Keratinocyte (primary cell): ENCODE data around the gene HOOK2. TPM values are rescaled to one million over a fixed set of nuclear protein-coding genes. Genes with fewer than 3 reads are reported as not detected.
A peak's percentile ranks its signal among the peaks of the same experiment; 100 is the strongest.

Experiments used
- DNase-seq: peaks from one replicate; pipeline ENCODE4 v3.0.0-alpha.2; 2011; ENCODE audit warnings: low read depth, missing footprints, low spot score
- FAIRE-seq: peaks from 2 replicates; lab custom pipeline; 2011; peaks lifted over from hg19 to GRCh38; lab: Jason Lieb, UNC
- H2AFZ ChIP-seq: 2 replicates; pipeline ENCODE4 v1.6.0; 2012; ENCODE audit warnings: low read length, control low read depth, inconsistent platforms; ENCODE audit not compliant: control insufficient read depth
- H3K27ac ChIP-seq: 2 replicates; pipeline ENCODE4 v1.5.1; 2011; ENCODE audit warnings: low read length; ENCODE audit not compliant: control insufficient read depth, insufficient read depth
- H3K27me3 ChIP-seq: 3 replicates; pipeline ENCODE4 v1.6.0; 2011; ENCODE audit warnings: low read length; ENCODE audit not compliant: control insufficient read depth, insufficient read depth; ENCODE audit errors: extremely low read depth
- H3K36me3 ChIP-seq, 2 experiments: 2 replicates in 1 of 2; 3 replicates in 1 of 2; pipeline ENCODE4 v1.5.1; 2011; ENCODE audit warnings: low read length in 2 of 2, mild to moderate bottlenecking in 1 of 2; ENCODE audit not compliant: control insufficient read depth in 2 of 2, insufficient read depth in 2 of 2; ENCODE audit errors: extremely low read depth in 1 of 2
- H3K4me1 ChIP-seq: 3 replicates; pipeline ENCODE4 v1.5.1; 2011; ENCODE audit warnings: low read length; ENCODE audit not compliant: control insufficient read depth, insufficient read depth; ENCODE audit errors: extremely low read depth
- H3K4me2 ChIP-seq: 3 replicates; pipeline ENCODE4 v1.6.0; 2011; ENCODE audit warnings: low read depth, low read length; ENCODE audit not compliant: control insufficient read depth, insufficient read depth; ENCODE audit errors: extremely low read depth
- H3K4me3 ChIP-seq, 3 experiments: fragments of 200-600 bp in 1 of 3; sonication (generic) in 1 of 3; 2 replicates in 2 of 3; 3 replicates in 1 of 3; pipeline ENCODE4 v1.5.1; 2011 to 2016; ENCODE audit warnings: low read length in 3 of 3, mild to moderate bottlenecking in 3 of 3, control low read depth in 2 of 3, inconsistent platforms in 1 of 3, low read depth in 1 of 3, mixed read lengths in 1 of 3, mixed run types in 1 of 3, moderate library complexity in 1 of 3; ENCODE audit not compliant: control insufficient read depth in 2 of 3, insufficient read depth in 2 of 3; ENCODE audit errors: extremely low read depth in 1 of 3
- H3K79me2 ChIP-seq: 2 replicates; pipeline ENCODE4 v1.6.0; 2012; ENCODE audit warnings: low read length; ENCODE audit not compliant: control insufficient read depth, insufficient read depth
- H3K9ac ChIP-seq: 3 replicates; pipeline ENCODE4 v1.6.0; 2011; ENCODE audit warnings: low read length; ENCODE audit not compliant: control insufficient read depth, insufficient read depth; ENCODE audit errors: extremely low read depth
- H3K9me1 ChIP-seq: 3 replicates; pipeline ENCODE4 v1.6.0; 2011; ENCODE audit warnings: low read length; ENCODE audit not compliant: control insufficient read depth, insufficient read depth; ENCODE audit errors: extremely low read depth
- H3K9me3 ChIP-seq: 2 replicates; pipeline ENCODE4 v1.5.1; 2012; ENCODE audit warnings: low read depth, low read length; ENCODE audit not compliant: control insufficient read depth
- H4K20me1 ChIP-seq: 3 replicates; pipeline ENCODE4 v1.6.0; 2011; ENCODE audit warnings: low read length; ENCODE audit not compliant: control insufficient read depth, insufficient read depth; ENCODE audit errors: extremely low read depth
- CTCF ChIP-seq, 3 experiments: IDR thresholded peaks in 1 of 3; conservative IDR thresholded peaks in 1 of 3; optimal IDR thresholded peaks in 1 of 3; 2 replicates in 2 of 3; 3 replicates in 1 of 3; pipeline versions ENCODE3 to v1.5.1; 2011; ENCODE audit warnings: low read length in 3 of 3, mild to moderate bottlenecking in 3 of 3, moderate library complexity in 2 of 3, control low read depth in 1 of 3, inconsistent platforms in 1 of 3; ENCODE audit not compliant: insufficient read depth in 2 of 3; ENCODE audit errors: extremely low read depth in 1 of 3
- EZH2 ChIP-seq: IDR thresholded peaks from one replicate; pipeline ENCODE4 v1.6.1; 2012; ENCODE audit warnings: inconsistent platforms, mild to moderate bottlenecking, low read length, moderate library complexity
- dilution Hi-C: fragments of 300-500 bp; cut with MboI; formaldehyde crosslinking; loops from one replicate; pipeline ENCODE4 v1.7.0; 2020; ENCODE audit warnings: low sequenced_read_pairs; ENCODE audit not compliant: extremely low pct_ligation_motif_present
- polyA plus RNA-seq, 5 experiments: library from polyadenylated mRNA; depleted of rRNA in 3 of 5; stranded (reverse) in 3 of 5; stranded (forward) in 1 of 5; unstranded in 1 of 5; fragments of >200 nt; gene quantifications; 1 replicate in 1 of 5; 2 replicates in 3 of 5; 3 replicates in 1 of 5; pipeline versions ENCODE4 v1.2.1 to v1.2.3, GENCODE V29; 2011 to 2012; ENCODE audit warnings: missing spikeins in 2 of 5, low read depth in 1 of 5, low replicate concordance in 1 of 5

Gene HOOK2
- polyA plus RNA-seq, 1 donor (not counting 4 experiments of a cell fraction or from before 2014, with no cell fraction given): 21.9 TPM

- peak; percentile 95 for FAIRE-seq
Measured at GRCh38 chr19:12736995-12737834, 38.1 kb downstream of the HOOK2 start, which contains the start of gene GET3. TSS of gene GET3 (plus strand) at chr19:12737497. CDS start at chr19:12737506, 9 bp downstream.

GRCh38 chr19:12733369-12734214, 41.8 kb downstream of the HOOK2 start:
- Histone ChIP-seq H3K36me3 (peaks cover 19 to 27% of the 10 kb centered on the region in 2 experiments), H3K79me2 (peaks cover 62% of the 10 kb centered on the region), H3K4me3 (peak overlapping the region; percentile 84 to 98 (median 91)), H2AFZ (no peak overlapping the region), H3K27me3 (no peaks in the 10 kb centered on the region), H3K4me1 (peaks cover 20% of the 10 kb centered on the region), H3K9me3 (no peaks in the 10 kb centered on the region), H3K9ac (peak overlapping the region; percentile 97), H3K4me2 (peak overlapping the region; percentile 93), H3K9me1 (no peaks in the 10 kb centered on the region), H4K20me1 (peaks cover 15% of the 10 kb centered on the region), H3K27ac (peak overlapping the region; percentile 89)
- no peak for DNase-seq
- TF ChIP-seq CTCF (optimal IDR thresholded peaks at IDR 0.05 in 1 of 3, IDR thresholded peaks at IDR 0.05 in 1 of 3, conservative IDR thresholded peaks at IDR 0.05 in 1 of 3; ENCODE audit: extremely low read depth in 1 of 3, insufficient read depth in 2 of 3, low read length in 3 of 3) (peak; percentile 58 to 65 (median 64)), EZH2 (no peak)
- dilution Hi-C loops: no loop called here
- FAIRE-seq: no peak

More at GRCh38 chr19:12736995-12737834, 38.1 kb downstream of the HOOK2 start, which contains the start of gene GET3:
- H3K27me3 ChIP-seq: no peaks in the 10 kb centered on the region
- H3K4me1 ChIP-seq: peaks cover 21% of the 10 kb centered on the region
- no peak for TF ChIP-seq CTCF (optimal IDR thresholded peaks at IDR 0.05 in 1 of 3, IDR thresholded peaks at IDR 0.05 in 1 of 3, conservative IDR thresholded peaks at IDR 0.05 in 1 of 3; ENCODE audit: extremely low read depth in 1 of 3, insufficient read depth in 2 of 3, low read length in 3 of 3)
- TF ChIP-seq EZH2: no peak
- peaks cover 7% of the 10 kb centered on the region for H4K20me1 ChIP-seq
- H3K9ac ChIP-seq: peak within 1 kb of the TSS; percentile 84
- peaks cover 7 to 8% of the 10 kb centered on the region in 2 experiments for H3K36me3 ChIP-seq
- H3K4me3 ChIP-seq: peak within 1 kb of the TSS; percentile 74 to 98 (median 80)
- H3K79me2 ChIP-seq: peaks cover 42% of the 10 kb centered on the region
- no peaks in the 10 kb centered on the region for H3K9me1 ChIP-seq
- no peaks in the 10 kb centered on the region for H3K9me3 ChIP-seq
- H3K27ac ChIP-seq: peak within 1 kb of the TSS; percentile 97
- dilution Hi-C loops: no loop called here
- DNase-seq: peak; percentile 98
- H2AFZ ChIP-seq: peak within 1 kb of the TSS; percentile 93
- H3K4me2 ChIP-seq: peak within 1 kb of the TSS; percentile 99
